ENCODE results near the gene CAMK1. TPM values are rescaled to one million over a fixed set of nuclear protein-coding genes. Genes with fewer than 3 reads are reported as not detected.

The CAMK1 gene
- total and polyA plus RNA-seq, 11 donors: 9.7 to 26.3 (median 14.7) TPM

- ATAC-seq: no peak
- Histone ChIP-seq H3K9me3 (no peaks in the 10 kb centered on the region), H3K36me3 (peaks cover 0 to 80% (median 63%) of the 10 kb centered on the region in 9 donors), H3K4me3 (no peak overlapping the region), H3K4me1 (peaks cover 4 to 35% (median 22%) of the 10 kb centered on the region in 12 donors), H3K27ac (peak overlapping the region in 7 of 12 donors; percentile 0 to 63 (median 40)), H3K27me3 (no peaks in the 10 kb centered on the region)
- intact Hi-C loops (cut with DNase I): loop anchor here in 3 of 10 donors (5.0 kb wide), 2 partner anchors 33 to 38 kb away; partner anchors contain the start of genes ARPC4 (in 2 of the 3) and TADA3 (in 2 of the 3)
- no peak for TF ChIP-seq CTCF (IDR thresholded peaks at IDR 0.05)
- TF ChIP-seq POLR2A (IDR thresholded peaks at IDR 0.05): no peak
- DNase-seq: no peak
- 55 to 72% (median 66%) methylated on average over 4 to 8 of the region's 8 CpGs for WGBS, 4 donors
Observed at GRCh38 chr3:9754678-9755077, 15.1 kb downstream of the CAMK1 start.

DNA sequence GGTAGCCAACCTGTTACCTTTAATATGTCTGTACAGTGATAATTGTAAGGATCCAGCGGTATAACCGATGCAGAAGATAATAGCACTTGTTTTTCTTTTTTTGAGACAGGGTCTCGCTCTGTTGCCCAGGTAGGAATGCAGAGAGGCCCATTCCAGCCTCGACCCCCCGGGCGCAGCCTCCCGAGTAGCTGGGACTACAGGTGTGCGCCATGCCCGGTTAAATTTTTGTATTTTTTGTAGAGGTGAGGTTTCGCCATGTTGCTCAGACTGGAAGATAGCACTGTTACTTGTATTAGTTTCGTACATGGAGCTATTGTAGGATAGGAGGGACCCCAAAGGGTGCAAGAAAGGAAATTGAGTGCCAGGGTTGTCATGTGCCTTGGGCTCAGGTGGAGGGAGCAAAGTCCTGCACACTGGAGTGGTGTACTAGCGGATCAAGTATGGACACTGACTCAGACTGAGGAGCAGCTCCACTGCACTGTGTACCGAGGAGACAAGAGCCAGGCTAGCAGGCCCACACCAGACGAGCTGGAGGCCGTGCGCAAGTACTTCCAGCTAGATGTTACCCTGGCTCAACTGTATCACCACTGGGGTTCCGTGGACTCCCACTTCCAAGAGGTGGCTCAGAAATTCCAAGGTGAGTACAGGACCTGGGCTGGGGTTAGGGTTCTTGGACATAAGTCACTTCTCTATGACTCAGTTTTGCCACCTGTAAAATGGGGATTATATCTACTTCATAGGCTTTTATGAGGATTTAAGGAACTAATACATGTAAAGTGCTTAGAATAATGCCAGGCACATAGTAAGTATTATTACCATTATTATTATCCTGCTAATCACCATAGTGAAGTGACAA lies 19.0 kb downstream of the CAMK1 start:
- WGBS, 4 donors: 45 to 55% (median 51%) methylated on average over 17 of the region's 17 CpGs
- H3K9me3 ChIP-seq: no peaks in the 10 kb centered on the region
- peaks cover 4 to 43% (median 27%) of the 10 kb centered on the region in 12 donors for H3K4me1 ChIP-seq
- TF ChIP-seq POLR2A (IDR thresholded peaks at IDR 0.05): no peak
- TF ChIP-seq CTCF (IDR thresholded peaks at IDR 0.05): no peak
- peak overlapping the region; percentile 33 to 81 (median 65) for H3K4me3 ChIP-seq
- intact Hi-C loops (cut with DNase I): loop anchor here in 4 of 10 donors (1.0 to 5.0 kb wide), 4 partner anchors 19 to 42 kb away; partner anchors contain the start of genes ARPC4 (in 2 of the 4), TADA3 (in 2 of the 4), BRPF1 (in 1 of the 4) and CAMK1 (in 1 of the 4)
- DNase-seq (no peak), ATAC-seq (no peak)
- peak overlapping the region in 11 of 12 donors; percentile 86 to 97 (median 91) for H3K27ac ChIP-seq
- no peaks in the 10 kb centered on the region for H3K27me3 ChIP-seq
- H3K36me3 ChIP-seq: peaks cover 0 to 65% (median 54%) of the 10 kb centered on the region in 9 donors

GRCh38 chr3:9749645-9750555 lies 19.8 kb downstream of the CAMK1 start, which contains the start of gene OGG1:
Gene OGG1 (plus strand): TSS chr3:9749952. CDS start chr3:9750287, 335 bp downstream.
- peak within 1 kb of the TSS; percentile 33 to 81 (median 65) for H3K4me3 ChIP-seq
- H3K27me3 ChIP-seq: no peaks in the 10 kb centered on the region
- 0 to 1% (median 0%) methylated on average over 45 to 60 of the region's 60 CpGs for WGBS, 4 donors
- DNase-seq (peak; percentile 98 to 99 (median 99)), ATAC-seq (peak; percentile 98)
- peaks cover 0 to 65% (median 58%) of the 10 kb centered on the region in 9 donors for H3K36me3 ChIP-seq
- peak within 1 kb of the TSS; percentile 71 to 97 (median 90) for H3K27ac ChIP-seq
- TF ChIP-seq CTCF (IDR thresholded peaks at IDR 0.05) (peak in 5 of 12 donors; percentile 18 to 44 (median 22)), POLR2A (IDR thresholded peaks at IDR 0.05) (peak in 1 of 2 donors; percentile 72)
- intact Hi-C loops (cut with DNase I): loop anchor here in 8 of 10 donors (1.0 to 10.0 kb wide), 9 partner anchors 19 to 245 kb away; partner anchors contain the start of genes BRPF1 (in 5 of the 8), TADA3 (in 3 of the 8), ARPC4 (in 2 of the 8) and CAMK1 (in 1 of the 8)
- H3K9me3 ChIP-seq: no peaks in the 10 kb centered on the region
- H3K4me1 ChIP-seq: peaks cover 4 to 37% (median 23%) of the 10 kb centered on the region in 12 donors

All from heart left ventricle (tissue), 16 donors.